Gastroesophageal sphincter (tissue), 3 donors: Measurements from ENCODE around the gene EXOC4.

Source experiments
- POLR2A ChIP-seq, 2 donors: fragments of 450-650 bp; IDR thresholded peaks; one replicate each; pipeline ENCODE4 v1.6.1; 2017; ENCODE audit warnings: antibody characterized with exemption in 2 of 2, mild to moderate bottlenecking in 2 of 2, moderate library complexity in 1 of 2
- POLR2AphosphoS5 ChIP-seq: sonication (generic); formaldehyde crosslinking; IDR thresholded peaks from one replicate; pipeline ENCODE4 v1.6.1; 2017; ENCODE audit warnings: antibody characterized with exemption
- TF ChIP-seq, protein P1 (sequence below), 4 experiments: fragments of 200-600 bp in 2 of 4; fragments of 450-650 bp in 2 of 4; sonication (generic) in 1 of 4; IDR thresholded peaks; one replicate each; pipeline ENCODE4 v1.5.1; 2017 to 2019; ENCODE audit warnings: antibody characterized with exemption in 4 of 4, mild to moderate bottlenecking in 2 of 4, moderate library complexity in 2 of 4

GRCh38 chr7:134051020-134051419, 798.1 kb downstream of the EXOC4 start:
- no peak for TF ChIP-seq POLR2AphosphoS5
- TF ChIP-seq, protein P1, sequence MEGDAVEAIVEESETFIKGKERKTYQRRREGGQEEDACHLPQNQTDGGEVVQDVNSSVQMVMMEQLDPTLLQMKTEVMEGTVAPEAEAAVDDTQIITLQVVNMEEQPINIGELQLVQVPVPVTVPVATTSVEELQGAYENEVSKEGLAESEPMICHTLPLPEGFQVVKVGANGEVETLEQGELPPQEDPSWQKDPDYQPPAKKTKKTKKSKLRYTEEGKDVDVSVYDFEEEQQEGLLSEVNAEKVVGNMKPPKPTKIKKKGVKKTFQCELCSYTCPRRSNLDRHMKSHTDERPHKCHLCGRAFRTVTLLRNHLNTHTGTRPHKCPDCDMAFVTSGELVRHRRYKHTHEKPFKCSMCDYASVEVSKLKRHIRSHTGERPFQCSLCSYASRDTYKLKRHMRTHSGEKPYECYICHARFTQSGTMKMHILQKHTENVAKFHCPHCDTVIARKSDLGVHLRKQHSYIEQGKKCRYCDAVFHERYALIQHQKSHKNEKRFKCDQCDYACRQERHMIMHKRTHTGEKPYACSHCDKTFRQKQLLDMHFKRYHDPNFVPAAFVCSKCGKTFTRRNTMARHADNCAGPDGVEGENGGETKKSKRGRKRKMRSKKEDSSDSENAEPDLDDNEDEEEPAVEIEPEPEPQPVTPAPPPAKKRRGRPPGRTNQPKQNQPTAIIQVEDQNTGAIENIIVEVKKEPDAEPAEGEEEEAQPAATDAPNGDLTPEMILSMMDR (IDR thresholded peaks at IDR 0.05), result no peak
- no peak for TF ChIP-seq POLR2A (IDR thresholded peaks at IDR 0.05)
